ENCODE results near the gene C2CD3.

The C2CD3 gene

DNA sequence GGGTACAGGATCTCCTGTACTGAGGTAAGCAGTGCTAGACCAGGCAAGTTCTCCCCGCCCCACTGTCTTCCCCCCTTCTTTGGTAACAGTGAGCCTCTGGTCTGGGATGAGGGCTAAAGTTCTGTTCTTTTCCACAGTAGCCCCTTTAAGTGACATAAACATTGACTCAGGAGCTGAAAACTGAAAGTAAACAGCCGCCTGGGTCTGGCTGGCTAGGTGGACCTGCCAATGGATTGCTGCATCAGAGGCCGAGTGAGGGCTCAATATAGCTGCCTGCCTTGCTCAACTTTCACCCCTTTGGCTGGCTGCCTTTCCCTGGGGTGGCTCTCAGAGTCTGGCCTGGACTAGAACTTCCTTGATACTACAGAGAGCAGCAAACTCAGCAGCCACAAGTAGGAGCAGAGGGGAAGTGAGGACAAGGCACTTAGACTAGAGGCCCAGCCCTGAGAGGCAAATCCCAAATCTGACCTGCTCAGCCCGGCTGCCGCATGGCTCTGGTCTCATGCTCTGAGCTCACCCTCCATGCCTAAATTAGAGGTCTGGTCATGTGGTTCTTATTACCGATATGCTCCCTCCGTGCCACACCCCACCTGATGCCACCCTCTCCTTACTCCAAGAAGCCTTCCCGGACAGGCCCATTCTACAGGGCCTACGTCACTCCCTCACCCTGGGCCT is 152.3 kb downstream of the C2CD3 start:
- DNase-seq (ENCODE audit: low spot score) = peak; percentile 91

DNA sequence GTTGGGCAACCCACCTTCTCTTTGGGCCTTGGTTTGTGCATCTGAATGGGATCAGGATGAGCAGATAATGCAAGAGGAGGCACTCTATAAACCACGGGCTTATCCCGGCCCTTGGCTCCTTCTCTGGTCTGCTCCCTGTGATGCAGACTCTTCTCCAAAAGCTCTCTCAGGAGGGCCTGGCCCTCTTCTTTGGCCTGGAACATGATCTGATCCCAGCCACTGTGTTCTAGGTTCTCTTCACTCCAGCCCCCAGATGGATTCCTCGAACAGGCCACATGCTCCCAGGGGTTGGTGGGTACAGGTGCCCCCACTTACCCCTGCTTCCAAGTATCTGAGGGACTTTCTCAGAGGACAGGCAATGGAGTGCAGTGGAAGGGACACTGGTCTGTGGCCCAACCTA is 153.2 kb downstream of the C2CD3 start:
- no peak for DNase-seq (ENCODE audit: low spot score)

DNA sequence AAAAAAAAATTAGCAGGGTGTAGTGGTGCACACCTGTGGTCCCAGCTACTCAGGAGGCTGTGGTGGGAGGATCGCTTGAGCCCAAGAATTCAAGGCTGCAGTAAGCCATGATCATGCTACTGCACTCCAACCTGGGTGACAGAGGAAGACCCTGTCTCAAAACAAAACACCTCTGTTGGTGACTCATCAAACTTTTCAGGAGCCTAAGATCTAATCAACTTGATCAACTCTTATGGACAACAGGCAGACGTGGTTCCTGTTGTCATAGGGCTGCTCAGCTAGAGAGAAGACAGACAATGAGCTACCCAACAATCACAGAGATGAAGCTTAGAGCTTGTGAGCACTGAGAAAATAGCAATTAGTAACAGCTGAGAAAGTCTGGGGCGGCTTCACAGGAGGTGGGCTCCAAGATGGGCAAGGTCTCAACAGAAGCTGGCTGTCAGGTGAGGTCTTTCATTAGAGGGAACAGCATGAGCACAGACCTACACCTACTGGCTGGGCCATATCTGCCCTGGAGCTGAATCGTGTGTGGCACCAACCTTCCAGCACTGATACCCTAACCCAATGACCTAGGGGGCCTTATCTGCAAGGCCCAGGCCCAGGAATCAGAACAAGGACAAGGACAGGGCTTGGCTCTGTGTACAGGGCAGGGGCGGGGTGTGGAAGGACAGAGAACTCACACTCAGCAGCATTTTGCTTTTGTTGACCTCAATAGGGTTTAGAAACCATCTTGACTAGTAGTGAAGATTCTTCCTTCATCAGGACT is 154.7 kb downstream of the C2CD3 start:
- no peak for DNase-seq (ENCODE audit: low spot score)

DNA sequence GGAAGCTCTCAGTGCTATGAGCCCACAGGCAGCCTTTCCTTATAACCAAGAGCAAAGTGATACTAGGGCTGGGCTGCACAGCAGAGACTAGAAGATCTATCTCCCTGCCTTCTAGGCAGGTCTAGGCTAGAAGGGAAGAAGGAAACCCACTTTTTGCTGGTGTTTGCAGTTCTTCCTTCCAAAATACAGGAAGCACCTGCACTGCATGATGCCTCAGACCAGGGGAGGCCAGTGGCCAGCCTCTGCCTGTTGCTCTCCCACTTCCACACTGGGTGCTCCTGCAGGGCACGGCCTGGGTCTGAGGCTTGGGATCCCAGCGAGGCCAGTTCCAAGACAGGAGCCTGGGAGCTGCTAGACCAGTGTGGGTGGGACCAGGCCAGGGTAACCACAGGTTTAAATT is 155.9 kb downstream of the C2CD3 start:
- no peak for DNase-seq (ENCODE audit: low spot score)

DNA sequence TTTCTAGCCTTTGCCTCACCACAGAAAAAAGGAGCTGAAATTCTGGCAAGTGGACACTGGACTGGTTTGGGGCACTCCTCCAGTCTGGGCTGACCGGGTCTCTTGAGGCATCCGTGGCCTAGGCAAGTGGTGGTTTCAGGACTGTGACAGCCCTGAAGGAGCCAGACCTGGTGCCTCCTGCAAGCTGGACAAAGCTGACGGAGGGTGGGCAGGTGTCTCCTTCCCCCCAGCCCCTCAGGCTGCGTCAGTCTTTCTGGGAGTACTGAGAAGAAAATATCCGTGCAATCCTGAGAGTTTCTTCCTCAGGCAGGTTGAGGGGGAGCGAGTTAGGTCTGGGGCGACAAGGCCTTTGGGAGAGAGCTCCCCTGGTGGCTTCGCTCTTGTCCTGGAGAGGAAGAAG is 157.7 kb downstream of the C2CD3 start:
- no peak for DNase-seq (ENCODE audit: low spot score)

DNA sequence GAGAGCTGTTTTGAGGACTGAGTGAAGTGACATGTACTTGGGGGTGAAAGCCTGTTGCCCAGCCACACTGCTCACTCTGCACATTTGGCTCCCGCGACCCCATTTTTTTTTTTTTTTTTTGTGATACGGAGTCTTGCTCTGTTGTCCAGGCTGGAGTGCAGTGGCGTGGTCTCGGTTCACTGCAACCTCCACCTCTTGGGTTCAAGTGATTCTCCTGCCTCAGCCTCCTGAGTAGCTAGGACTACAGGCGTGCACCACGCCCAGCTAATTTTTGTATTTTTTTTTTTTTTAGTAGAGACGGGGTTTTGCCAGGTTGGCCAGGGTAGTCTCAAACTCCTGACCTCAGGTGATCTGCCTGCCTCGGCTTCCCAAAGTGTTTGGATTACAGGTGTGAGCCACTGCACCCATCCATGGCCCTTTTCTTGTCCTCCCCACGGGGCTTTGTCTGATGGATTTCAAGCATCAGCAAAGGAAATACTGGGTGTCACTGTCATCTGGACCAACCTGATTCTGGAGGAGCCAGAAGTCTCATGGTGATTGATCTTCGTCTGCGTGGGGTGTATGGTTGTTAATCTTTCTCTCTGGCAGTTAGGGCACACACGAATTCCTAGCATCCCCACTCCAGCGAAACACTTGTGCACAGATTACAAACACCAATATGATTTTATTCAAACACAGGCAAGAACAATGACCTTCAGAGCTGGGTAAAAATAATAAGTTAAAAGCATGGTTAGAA is 158.6 kb downstream of the C2CD3 start:
- no peak for DNase-seq (ENCODE audit: low spot score)

DNA sequence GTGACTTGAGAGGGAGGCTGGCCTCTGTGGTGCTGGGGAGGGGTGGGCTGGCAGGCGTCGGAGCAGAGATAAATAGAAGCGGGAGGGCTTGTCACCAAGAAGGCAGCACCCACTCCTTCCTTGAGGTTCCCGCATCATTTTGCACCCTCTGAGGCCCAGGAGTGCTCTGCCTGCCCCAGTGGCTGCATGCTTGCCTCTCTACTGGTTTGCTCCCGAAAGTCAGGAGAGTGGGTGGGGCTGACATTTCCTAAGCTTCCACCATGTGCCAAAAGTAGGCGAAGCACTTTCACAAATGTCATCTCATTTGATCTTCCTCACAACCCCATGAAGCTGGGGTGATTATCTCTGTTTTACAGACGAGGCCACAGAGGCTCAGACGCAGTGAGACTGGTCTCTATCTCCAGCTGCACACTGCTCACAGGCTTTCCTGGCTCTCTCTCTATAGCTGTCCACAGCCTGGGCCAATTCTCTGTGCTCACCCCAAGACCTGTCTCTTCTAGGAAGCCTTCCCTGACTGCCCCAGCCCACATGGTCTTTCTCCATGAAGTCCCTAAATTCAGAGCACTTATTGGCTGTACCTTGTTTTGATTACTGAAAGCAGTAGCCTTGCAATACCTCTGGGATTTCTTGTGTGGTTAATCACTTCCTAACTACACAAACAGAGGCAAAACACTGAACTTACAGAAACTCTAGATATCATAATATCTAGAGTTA is 159.3 kb downstream of the C2CD3 start:
- no peak for DNase-seq (ENCODE audit: low spot score)

DNA sequence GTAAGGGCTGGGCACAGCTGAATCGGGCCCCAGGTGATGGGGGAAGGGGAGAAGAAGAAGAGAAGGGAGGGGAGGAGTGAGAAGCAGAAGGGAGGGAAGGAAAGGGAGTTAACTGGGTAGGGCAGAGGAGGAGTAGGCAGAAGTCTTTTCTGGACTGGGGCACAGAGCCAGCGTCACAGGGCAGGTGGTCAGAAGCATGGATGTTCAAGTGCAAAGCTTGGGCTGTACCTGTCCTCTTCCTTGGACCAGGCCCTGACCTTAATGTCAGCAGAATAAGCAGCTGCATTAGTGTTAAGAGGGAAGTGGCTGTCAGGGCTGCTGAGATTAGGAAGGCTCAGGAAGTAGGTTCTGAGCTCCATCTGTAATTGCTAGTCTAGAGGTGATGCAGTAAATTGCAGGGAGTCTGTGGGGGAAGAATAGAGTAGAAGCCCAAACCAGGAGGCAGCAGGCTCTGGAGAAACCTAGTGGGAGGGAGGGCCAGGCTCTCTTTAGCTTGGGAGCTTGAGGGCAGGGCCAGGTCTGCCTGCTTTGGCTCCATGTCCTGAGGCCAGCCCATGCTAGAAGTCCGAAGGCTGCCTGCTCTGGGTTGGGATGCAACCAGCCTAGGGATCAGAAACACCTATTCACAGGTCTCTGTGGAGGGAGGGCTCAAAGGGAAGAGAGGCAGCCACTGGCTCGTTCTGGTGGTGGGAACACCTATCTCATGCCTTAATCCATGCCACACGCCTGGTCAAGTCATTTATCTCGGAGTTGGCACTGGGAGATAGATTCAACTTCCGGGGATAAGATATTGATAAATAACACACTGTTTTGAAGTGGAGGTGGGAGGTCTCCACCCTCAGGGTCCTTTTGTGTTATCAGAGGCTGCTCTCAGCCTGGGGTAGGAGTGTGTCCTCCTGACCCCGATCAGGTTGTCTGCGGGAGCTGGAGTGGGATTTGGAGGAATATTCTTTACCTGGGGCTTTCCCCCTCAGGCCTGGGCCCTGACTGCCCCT is 160.2 kb downstream of the C2CD3 start:
- DNase-seq (ENCODE audit: low spot score) = no peak

DNA sequence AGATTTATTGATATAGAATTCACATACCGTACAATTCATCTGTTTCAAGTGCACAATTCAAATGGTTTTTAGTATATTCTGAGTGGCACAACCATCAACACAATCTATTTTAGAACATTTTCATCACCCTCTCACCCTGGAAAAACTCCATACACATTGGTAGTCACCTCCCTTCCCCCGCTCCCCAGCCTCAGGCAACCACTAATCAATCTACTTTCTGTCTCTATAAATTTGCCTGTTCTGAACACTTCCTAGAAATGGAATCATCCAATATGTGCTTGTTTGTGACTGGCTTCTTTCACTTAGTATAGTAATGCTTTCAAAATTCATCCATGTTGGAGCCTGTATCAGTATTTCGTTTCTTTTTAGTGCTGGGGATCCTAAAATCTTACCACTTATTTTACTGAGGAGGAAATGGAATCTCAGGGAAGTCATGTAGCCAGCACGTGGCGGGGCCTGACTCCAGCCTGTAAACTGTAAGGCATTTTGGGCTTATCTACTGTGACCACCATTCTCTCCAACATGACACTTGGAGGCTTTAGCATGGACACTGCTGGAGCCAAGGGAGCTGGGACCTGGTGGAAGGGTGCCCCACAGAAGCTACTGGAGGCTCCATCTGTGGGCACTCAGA is 161.0 kb downstream of the C2CD3 start:
- no peak for DNase-seq (ENCODE audit: low spot score)

DNA sequence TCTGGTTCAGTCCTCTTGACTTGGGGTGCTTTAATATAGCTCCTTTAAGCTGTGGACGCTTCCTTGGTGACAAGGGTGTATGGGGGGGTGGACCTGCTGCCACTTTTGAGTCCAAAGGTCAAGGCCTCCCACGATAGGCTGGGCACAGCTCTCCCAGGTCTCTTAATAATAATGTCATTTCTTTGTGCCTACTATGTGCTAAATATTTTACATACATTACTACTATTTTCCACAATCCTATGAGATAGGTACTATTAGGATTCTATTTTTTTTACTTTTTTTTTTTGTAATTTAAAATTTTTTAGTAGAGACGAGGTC is 161.6 kb downstream of the C2CD3 start:
- no peak for DNase-seq (ENCODE audit: low spot score)

DNA sequence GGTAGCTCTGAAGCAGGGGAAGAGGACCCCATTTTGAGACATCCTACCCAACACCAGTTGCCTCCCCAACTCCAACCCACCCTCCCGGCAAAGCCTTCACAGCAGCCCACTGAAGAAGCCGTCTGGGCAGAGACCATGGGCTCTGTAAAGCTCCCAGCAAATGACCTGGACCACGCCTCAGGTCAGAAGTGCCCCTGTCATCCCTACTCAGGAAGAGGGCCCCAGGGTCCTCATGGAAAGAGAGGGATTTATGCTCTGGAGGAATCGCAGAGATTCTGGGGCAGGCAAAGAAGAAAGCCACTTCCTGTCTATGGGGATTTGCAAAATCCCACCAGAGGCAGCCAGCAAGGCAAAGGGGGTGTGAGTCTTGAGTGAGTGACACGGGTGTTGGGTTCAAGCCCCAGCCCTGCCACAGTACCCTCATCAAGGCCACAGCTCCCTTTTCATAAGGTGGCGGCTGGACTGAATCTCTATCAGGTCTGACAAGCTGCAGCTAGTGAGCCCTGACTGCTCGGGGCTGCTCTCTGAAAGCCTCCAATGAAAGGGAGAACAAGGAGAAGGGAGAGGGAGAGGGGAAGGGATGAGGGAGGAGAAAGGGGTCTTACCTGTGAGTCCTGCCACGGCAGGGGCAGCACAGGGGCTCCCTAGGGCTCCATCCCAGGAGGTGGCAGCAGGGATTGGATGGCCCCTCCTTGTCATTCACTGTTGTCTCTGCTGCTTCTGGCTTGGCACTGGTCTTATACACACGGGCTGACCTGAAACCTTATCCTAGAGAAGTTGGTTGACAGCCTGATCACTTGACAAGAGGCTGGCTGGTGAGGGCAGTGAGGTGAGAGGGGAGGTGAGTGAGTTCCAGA is 162.2 kb downstream of the C2CD3 start, which contains the start of gene UCP3:
UCP3 (minus strand) TSS at position 713 of the 857 bp plus-strand sequence. CDS start 2,043 bp downstream, outside the sequence.
- no peak for DNase-seq (ENCODE audit: low spot score)

DNA sequence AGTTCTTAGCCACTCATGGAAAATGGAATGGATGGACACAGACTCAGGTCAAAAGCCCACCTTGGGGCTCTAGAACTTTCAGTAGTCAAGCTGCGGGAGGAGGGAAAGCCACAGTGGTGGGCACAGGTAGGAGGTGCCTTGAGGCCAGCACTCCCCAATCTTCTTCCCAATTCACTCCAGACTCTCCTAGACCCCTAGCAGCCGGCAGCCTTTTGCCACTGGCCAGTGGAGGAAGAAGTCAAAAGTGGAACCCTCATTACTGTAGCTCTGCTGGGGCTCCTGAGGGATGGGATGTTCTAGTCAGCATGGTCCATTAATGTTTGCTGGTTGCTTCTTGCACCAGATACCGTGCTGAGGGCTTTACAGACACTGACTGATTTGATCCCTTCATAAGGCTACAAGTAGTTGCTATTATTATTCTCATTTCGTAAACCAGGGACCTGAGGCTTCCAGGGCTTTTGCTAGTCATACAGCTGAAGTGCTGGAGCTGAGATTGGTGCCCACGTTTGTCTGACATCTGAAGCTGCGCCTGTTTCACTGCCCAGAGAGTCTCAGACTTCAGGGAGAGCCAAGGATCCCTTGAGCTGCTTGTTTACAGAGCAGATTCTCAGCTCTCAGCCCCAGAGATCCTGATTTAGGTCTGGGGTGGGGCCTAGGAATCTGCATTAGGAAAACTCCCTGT is 163.0 kb downstream of the C2CD3 start:
- no peak for DNase-seq (ENCODE audit: low spot score)

DNA sequence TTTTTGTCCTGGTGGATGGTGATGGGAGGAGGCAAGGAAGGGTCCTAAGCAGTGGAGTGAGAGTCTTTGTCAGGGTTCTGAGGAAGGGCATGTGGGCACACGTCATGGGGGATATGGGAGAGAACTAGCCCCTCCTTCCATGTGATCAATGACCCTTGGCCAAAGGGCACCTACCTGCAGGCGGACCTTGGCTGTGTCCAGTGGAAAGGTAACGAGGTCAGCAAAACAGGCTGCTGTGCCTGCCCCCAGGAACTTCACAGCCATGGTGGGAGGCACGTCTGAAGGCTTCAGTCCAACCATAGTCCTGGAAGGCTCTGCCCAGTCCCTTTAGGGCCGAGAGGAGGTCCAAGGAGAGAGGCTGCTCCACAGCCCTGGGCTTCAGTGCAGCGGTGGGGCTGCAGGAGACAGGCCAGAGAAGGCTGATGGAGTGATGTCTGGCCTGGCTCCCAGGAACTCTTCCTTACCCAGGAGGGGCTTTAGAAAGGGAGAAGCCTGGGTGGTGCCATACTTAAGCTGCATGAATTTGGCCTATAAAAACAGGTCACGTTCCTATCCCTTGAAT is 164.0 kb downstream of the C2CD3 start:
- DNase-seq (ENCODE audit: low spot score) = no peak

DNA sequence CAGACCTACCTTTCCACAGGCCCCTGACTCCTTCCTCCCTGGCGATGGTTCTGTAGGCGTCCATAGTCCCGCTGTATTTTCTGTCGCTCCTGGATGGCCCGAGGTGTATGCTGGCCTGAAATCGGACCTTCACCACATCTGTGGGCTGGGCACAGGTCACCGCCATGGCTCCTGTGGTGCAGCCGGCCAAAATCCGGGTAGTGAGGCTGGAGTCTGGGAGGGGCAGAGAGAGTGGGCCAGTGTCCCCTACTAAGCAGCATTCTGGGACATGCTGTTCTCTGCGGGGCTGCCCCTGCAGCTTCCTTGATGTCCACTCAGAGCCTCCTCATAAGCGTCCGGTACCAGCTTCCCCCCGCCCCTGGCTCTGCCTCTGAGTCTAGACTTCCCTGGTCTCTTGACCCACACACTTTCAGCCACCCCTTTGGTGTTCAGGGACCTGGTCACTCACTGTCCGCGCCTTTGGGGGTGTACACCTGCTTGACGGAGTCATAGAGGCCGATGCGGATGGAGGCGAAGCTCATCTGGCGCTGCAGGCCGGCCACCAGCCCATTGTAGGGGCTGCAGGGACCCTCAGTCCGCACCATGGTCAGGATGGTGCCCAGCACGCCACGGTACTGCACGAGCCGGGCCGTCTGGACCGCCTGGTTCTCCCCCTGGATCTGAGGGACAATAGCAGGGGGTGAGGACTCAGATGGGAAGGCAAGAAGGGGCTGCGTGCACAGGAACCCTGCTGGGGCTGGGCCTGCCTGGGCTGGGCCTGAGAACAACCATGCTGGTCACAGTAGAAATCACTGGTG is 164.9 kb downstream of the C2CD3 start:
- no peak for DNase-seq (ENCODE audit: low spot score)

DNA sequence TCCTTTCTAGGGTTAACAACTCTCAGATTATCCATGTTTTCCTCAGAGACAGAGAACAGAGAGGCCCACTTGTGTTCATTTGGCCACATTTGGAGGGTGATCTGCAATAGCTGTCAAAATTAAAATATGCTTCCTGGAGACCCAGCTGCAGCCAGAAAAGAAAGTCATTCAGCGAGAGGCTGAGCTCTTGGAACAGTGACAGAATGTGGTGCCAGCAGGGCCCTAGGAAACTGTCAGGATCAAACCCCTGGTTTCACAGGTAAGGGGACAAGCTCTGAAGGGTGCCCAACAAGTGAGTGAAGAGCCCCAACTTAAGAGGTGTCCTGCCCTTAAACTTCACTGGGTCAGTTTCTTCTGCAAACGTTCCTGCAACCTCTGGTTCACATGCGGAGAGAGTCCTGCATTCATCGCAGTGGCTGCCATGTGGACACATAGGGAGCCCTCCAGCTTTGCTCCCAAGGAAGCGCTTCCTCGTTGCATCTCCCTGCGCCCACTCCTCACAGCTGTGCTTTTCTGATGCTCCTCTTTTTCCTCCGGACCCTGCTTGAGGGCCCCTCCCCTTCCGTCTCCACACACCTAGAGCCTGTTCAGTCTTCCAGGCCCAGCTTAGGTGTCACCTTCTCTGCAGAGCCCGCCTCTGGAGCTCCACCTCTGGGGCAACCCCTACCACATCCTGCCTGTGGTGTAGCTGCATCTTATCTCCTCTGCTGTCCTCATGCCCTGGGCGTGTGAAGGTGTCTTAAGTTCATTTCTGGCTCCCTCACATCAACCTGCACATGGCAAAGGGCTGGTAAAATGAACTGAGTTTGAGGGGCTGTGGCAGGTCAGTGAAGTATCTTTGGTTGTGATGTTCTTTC is 165.8 kb downstream of the C2CD3 start:
- no peak for DNase-seq (ENCODE audit: low spot score)

DNA sequence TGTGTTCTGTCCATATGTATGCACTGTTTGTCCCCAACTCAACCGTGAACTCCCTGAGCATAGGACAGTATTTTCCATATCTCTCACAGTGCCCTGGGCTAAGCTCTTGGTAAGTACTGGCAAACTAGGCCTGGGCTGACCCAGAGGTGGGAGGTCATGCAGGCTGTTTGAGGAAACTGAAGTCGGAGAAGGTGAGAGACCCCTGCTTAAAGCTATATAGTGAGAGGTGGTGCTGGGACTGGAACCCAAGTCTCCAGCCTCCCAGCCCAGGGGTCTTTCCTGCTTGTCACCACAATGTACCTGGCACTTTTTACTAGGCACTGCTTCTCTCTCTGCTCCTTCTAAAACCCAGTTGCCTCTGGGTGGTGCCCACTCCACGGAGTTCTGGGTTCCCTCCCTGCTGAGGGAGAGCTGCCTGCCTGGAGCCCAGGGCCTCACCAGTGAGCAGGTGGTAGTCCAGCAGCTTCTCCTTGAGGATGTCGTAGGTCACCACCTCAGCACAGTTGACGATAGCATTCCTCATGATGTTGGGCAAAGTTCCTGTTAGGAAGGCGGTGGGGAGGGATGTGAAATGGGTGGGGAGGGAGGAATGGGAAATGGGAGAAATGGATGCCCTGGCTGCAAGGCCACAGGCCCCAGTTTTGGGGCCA is 166.6 kb downstream of the C2CD3 start:
- no peak for DNase-seq (ENCODE audit: low spot score)

DNA sequence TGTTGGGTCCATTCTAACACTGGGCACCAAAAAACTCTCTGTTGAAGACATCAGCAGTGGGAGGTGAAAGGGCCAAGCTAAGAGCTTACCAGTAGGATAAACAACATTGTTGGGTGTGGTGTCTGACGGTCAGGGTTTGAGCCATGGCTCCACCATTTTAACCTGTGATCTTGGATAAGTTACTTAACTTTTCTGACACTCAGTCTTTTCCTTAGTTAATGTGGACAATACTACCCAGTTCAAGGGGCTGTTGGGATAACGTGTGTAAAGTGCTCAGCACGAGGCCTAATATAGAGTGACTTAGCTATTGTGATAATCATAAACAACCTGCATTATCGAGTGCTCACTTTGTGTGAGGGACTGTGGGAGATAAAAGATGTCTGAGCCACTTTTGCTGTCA is 168.0 kb downstream of the C2CD3 start:
- no peak for DNase-seq (ENCODE audit: low spot score)
